ENCODE measurements around the gene QKI.

DNA sequence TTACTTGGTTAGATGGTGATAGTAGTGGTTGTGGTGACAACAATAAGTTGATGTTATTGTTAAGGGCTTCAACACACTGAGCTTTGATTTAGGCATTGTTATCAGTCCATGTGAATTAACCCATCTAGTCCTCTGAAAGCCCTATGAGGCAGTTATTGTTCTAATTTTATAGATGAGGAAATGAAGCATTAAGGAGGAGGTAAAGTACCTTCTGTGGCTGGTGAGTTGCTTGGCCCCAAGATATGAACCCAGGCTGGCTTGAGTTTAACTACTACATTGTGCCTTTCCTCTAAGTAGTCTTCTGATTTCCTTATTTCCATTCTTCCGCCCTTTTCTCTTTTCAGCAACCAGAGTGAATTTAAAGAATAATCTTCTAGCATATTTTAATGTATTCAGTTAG lies 81.7 kb downstream of the QKI start:
- TF ChIP-seq CTCF (IDR thresholded peaks at IDR 0.05; ENCODE audit: extremely low read depth in 1 of 2, insufficient read depth in 1 of 2, low read depth in 1 of 2, low read length in 2 of 2), result no peak
- no peak for TF ChIP-seq POLR2A (IDR thresholded peaks at IDR 0.05; ENCODE audit: low read depth, low read length)
- TF ChIP-seq POLR2AphosphoS5 (IDR thresholded peaks at IDR 0.05; ENCODE audit: insufficient read depth, low read depth, low read length), result no peak
- TF ChIP-seq MYC (IDR thresholded peaks at IDR 0.05; ENCODE audit: low read depth, low read length), result no peak

Measured in endothelial cell of umbilical vein (primary cell).